ENCODE measurements around the gene CDR2. TPM values are rescaled to one million over a fixed set of nuclear protein-coding genes. Genes with fewer than 3 reads are reported as not detected.

Gene CDR2
- total and polyA plus RNA-seq, 2 of the 13 experiments (the other 11 are each of a cell fraction or from before 2014, with no cell fraction given), result 59.0 to 78.9 TPM

GRCh38 chr16:22373662-22374310 lies 633 bp downstream of the CDR2 start (continued):
- TF ChIP-seq GATAD1 (CRISPR knock-in tag; IDR thresholded peaks at IDR 0.05) (no peak), ZFP36L2 (CRISPR knock-in tag; IDR thresholded peaks at IDR 0.05) (no peak), YEATS2 (CRISPR knock-in tag; IDR thresholded peaks at IDR 0.05; ENCODE audit: borderline replicate concordance) (no peak), PRDM4 (CRISPR knock-in tag; IDR thresholded peaks at IDR 0.05; ENCODE audit: borderline replicate concordance) (no peak), CBFB (CRISPR knock-in tag; IDR thresholded peaks at IDR 0.05) (0 out of 2 replicates have a peak, but pooled peaks have one; percentile 23), ZNF781 (CRISPR knock-in tag; IDR thresholded peaks at IDR 0.05; ENCODE audit: borderline replicate concordance, not compliant biosample characterization) (no peak), TP53 (CRISPR knock-in tag; conservative IDR thresholded peaks at IDR 0.05) (0 out of 2 replicates have a peak, but pooled peaks have one; percentile 52), ATF1 (CRISPR knock-in tag; IDR thresholded peaks at IDR 0.05) (no peak), KDM5B (CRISPR knock-in tag; IDR thresholded peaks at IDR 0.05; ENCODE audit: borderline replicate concordance) (peak; percentile 67; the same call in 1 of the 2 replicates), SAFB2 (CRISPR knock-in tag; IDR thresholded peaks at IDR 0.05; ENCODE audit: borderline replicate concordance, low read depth) (peak; percentile 74; the same call in 1 of the 2 replicates), ZNF30 (CRISPR knock-in tag; IDR thresholded peaks at IDR 0.05) (peak; percentile 82; the same call in 1 of the 2 replicates), HNRNPLL (IDR thresholded peaks at IDR 0.05; ENCODE audit: low read depth, low read length, poor library complexity, severe bottlenecking) (peak; percentile 79), ZBTB46 (CRISPR knock-in tag; IDR thresholded peaks at IDR 0.05; ENCODE audit: borderline replicate concordance) (0 out of 2 replicates have a peak, but pooled peaks have one; percentile 17), TAF1 (CRISPR knock-in tag; IDR thresholded peaks at IDR 0.05) (peak; percentile 3), TEAD2 (CRISPR knock-in tag; IDR thresholded peaks at IDR 0.05) (no peak), LCORL (IDR thresholded peaks at IDR 0.05) (no peak), LCORL (CRISPR knock-in tag; IDR thresholded peaks at IDR 0.05) (0 out of 2 replicates have a peak, but pooled peaks have one; percentile 27), ZNF644 (CRISPR knock-in tag; IDR thresholded peaks at IDR 0.05; ENCODE audit: low read depth) (no peak), ZNF660 (CRISPR knock-in tag; IDR thresholded peaks at IDR 0.05; ENCODE audit: borderline replicate concordance, low read depth) (no peak; the same call in 1 of the 2 replicates), MNT (IDR thresholded peaks at IDR 0.05) (peak; percentile 14; the same call in 1 of the 2 replicates), CSRNP1 (CRISPR knock-in tag; IDR thresholded peaks at IDR 0.05) (no peak), MAF1 (CRISPR knock-in tag; IDR thresholded peaks at IDR 0.05; ENCODE audit: borderline replicate concordance) (no peak), ZNF720 (CRISPR knock-in tag; IDR thresholded peaks at IDR 0.05) (no peak)

Data from HepG2 (cell line).